GM18507 (cell line): ENCODE results near the gene THRB.

Experiments
- DNase-seq: peaks from one replicate; pipeline ENCODE4 v3.0.0; 2011; ENCODE audit warnings: low read depth; ENCODE audit not compliant: insufficient read length; ENCODE audit errors: extremely low spot score
- FAIRE-seq: peaks from 2 replicates; lab custom pipeline; 2011; peaks lifted over from hg19 to GRCh38; lab: Jason Lieb, UNC

The THRB gene

GRCh38 chr3:24389108-24390090 lies 105.3 kb downstream of the THRB start:
- DNase-seq (no peak), FAIRE-seq (no peak)

- FAIRE-seq, result no peak
Observed at GRCh38 chr3:24388611-24389010, 106.0 kb downstream of the THRB start.

GRCh38 chr3:24388159-24388558 lies 106.5 kb downstream of the THRB start:
- DNase-seq (no peak), FAIRE-seq (no peak)

More at GRCh38 chr3:24388611-24389010, 106.0 kb downstream of the THRB start:
- DNase-seq, result no peak

GRCh38 chr3:24387493-24387892 lies 107.2 kb downstream of the THRB start:
- FAIRE-seq (no peak), DNase-seq (no peak)

GRCh38 chr3:24387000-24387399 lies 107.7 kb downstream of the THRB start:
- DNase-seq (no peak), FAIRE-seq (no peak)

DNA sequence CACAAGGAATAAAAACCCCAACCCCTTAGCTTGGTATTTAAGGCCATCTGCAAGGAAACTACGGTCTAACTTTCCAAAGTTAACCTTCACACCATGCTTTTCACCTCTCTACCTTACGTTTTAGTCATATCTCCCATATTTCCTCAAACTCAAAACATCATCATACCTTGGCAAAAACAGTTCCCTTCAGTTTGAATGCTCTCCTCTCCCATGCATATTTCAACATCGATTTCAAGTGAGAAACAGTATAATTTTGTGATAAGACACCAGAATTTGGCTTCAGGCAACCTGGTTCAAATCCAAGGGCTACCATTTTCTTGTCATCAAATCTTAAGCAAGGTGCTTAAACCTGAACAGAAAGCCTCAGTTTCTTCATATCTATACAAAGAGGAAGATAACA lies 108.2 kb downstream of the THRB start:
- FAIRE-seq (no peak), DNase-seq (no peak)

DNA sequence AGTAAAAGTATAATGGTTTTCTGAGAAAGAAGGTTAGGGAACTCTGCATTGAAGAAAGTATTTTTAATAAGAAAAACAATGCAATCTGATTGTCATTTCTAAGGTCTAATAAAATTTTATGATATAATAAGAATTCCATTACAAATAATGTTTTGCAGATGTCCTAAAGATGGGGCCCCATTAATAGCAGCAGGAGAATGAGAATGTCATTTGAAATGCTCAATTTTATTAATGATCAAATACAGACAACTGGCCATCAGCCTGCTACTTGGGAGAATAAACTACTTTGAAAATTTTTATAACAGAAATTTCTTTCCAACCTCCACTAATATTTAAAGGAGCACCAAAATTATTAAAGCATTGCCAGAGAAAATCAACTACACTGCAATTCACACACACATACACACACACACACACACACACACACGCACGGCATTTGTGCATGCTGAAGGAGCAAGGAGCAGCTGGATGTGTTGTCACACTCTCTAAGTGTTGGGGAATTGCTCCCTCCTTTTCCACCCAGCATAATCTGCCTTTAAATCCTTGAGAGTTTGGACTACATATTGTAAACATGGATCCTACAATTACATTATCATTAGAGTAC lies 109.5 kb downstream of the THRB start:
- no peak for FAIRE-seq

DNA sequence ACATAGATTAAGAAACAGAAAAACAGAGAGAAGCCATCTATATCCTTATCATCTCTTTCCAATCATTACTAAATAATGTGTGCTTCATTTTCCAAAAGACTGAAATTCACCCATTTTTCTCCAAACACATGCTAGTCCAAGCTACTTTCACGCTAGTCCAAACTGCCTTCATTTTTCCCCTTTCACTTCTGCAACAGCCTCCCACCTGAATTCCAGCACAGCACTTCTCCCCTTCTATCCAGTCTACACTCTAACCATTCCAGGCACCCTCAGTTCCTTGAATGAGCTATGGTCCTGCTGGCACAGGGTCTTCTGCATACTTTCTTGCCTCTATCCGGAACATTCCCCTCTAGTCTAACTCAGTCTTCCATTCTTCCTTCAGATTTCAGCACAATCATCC lies 112.0 kb downstream of the THRB start:
- FAIRE-seq (no peak), DNase-seq (no peak)

More for the DNA sequence above, 109.5 kb downstream of the THRB start:
- DNase-seq, result no peak

GRCh38 chr3:24379936-24380335 lies 114.7 kb downstream of the THRB start:
- DNase-seq (no peak), FAIRE-seq (no peak)

DNA sequence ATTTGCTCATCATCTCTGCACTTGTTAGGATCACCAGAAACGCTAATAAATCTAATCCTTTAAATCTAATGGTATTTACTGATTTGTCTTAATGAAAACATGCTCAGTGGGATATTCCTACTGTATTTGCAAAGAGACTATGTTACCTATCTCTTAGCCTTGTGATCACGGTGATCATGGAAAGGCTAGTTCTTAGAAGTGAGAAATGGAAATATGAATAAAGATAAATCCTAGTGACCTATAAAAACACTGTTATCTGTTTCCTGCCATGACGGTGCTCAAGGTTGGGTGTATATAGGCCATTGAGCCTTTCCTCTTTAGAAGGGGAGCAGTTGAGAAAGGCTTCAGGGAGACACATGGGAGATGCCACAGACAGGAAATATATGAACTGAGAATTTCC lies 116.3 kb downstream of the THRB start:
- DNase-seq (no peak), FAIRE-seq (no peak)

GRCh38 chr3:24377218-24377993 lies 117.2 kb downstream of the THRB start:
- DNase-seq, result no peak

GRCh38 chr3:24375947-24376384 lies 118.7 kb downstream of the THRB start:
- FAIRE-seq (no peak), DNase-seq (no peak)

More at GRCh38 chr3:24377218-24377993, 117.2 kb downstream of the THRB start:
- no peak for FAIRE-seq

- no peak for FAIRE-seq
- DNase-seq, result no peak
Observed at GRCh38 chr3:24374801-24375200, 119.8 kb downstream of the THRB start.

DNA sequence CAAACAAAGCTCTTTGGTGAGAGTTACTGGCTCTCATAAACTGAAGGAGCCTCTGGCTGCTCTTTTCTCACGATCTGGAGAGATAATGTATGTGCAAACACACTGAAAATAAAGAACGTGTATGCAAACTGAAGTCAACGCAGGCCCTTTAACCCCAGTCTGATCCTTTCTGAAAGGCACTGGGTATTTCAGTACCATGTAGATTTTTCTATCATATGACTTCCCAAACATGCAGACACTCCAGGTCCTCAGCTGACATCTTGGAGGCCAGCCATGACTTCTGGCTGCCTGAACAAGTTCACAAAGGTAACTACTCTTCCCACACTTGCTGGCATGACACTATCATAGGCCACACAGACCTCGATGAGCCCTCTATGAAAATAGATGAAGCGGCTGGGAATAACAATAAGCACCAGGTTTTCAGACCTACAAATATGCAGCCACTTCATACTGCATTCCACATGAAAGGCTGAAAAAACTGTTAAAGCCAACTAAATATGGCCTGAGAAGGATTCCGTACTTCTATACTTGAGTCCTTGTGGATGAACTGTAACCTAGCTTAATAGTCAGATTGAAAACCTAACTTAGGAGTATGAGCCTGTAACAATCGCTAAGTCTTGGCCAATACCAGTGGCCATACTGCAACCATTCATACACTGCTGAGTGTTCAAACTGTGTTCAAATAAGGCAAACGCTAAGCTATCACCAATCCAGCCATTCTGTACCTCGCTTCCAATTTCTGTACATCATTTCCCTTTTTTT lies 121.3 kb downstream of the THRB start:
- DNase-seq, result no peak
- no peak for FAIRE-seq

DNA sequence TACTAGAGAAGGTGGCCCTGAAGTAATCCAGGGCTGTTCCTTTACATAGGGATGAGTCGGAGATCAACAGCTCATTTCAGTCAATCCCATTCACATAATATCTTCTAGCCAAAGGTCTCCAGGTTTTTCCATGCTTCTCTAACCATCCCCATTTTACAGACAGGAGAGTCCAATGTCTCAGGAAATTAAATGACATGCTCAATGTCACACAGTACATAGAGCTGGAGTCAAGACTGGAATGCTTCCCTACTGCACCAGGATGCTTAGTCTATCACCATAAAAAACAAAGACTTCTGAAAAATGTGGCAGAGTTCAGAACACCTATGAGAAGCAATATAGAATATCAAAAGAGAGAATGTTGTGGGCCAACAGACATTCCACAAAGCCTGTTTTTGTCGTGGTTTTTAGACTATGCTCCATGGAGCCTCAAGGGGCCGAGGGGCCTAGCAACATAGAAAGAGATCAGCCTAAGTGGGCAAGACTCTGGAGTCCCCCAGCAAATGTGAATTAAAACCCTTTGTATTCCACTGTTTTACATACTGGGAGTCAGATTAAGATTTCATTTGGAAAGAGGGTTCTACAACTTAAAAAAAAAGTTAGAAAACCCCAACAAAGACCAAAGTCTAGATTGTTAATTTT lies 122.0 kb downstream of the THRB start:
- FAIRE-seq (no peak), DNase-seq (no peak)

DNA sequence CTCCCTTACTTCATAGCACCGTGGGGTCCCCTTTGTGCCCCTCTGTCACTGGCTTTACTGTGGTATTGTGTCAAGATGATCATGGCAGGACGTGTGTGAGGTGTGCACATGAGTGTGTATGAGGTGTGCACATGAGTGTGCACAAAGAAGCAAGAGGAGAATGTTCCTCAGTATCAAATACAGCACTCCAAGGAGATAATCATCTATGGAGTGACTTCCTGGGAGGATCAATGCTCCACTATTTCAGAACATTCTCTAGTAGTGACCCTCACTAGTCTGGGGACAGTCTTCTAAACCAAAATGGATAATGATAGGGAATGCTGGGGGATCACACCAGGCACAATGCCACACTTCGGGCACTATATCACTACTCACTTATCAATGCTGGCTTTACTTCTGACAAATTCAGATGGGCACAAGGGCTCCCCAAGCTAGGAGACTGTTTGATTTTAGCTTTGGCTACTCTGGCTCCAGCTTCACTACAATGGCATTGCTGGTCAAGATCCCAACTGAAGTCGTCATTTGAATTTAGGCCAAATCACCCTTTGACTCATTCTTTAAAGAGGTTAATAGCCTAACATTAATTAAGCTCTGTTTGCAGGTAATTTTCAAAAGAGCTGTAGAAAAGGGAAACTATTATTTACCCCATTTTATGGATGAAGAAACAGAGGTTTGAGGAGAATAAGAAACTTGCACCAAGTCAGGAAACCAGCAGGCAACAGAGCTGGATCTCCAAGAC lies 124.1 kb downstream of the THRB start:
- FAIRE-seq (no peak), DNase-seq (no peak)

- FAIRE-seq, result no peak
- DNase-seq, result no peak
Observed at GRCh38 chr3:24368605-24369004, 126.0 kb downstream of the THRB start.

- FAIRE-seq, result no peak
- DNase-seq, result no peak
Observed at GRCh38 chr3:24367664-24368264, 126.9 kb downstream of the THRB start.
